Measurements from ENCODE around the gene RRP9.
"Not testable (repeated sequence)": the region's sequence is repeated elsewhere in the genome, so short reads cannot be mapped to it uniquely, and the experiment has no call there.

RRP9 gene, protein sequence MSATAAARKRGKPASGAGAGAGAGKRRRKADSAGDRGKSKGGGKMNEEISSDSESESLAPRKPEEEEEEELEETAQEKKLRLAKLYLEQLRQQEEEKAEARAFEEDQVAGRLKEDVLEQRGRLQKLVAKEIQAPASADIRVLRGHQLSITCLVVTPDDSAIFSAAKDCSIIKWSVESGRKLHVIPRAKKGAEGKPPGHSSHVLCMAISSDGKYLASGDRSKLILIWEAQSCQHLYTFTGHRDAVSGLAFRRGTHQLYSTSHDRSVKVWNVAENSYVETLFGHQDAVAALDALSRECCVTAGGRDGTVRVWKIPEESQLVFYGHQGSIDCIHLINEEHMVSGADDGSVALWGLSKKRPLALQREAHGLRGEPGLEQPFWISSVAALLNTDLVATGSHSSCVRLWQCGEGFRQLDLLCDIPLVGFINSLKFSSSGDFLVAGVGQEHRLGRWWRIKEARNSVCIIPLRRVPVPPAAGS

DNA sequence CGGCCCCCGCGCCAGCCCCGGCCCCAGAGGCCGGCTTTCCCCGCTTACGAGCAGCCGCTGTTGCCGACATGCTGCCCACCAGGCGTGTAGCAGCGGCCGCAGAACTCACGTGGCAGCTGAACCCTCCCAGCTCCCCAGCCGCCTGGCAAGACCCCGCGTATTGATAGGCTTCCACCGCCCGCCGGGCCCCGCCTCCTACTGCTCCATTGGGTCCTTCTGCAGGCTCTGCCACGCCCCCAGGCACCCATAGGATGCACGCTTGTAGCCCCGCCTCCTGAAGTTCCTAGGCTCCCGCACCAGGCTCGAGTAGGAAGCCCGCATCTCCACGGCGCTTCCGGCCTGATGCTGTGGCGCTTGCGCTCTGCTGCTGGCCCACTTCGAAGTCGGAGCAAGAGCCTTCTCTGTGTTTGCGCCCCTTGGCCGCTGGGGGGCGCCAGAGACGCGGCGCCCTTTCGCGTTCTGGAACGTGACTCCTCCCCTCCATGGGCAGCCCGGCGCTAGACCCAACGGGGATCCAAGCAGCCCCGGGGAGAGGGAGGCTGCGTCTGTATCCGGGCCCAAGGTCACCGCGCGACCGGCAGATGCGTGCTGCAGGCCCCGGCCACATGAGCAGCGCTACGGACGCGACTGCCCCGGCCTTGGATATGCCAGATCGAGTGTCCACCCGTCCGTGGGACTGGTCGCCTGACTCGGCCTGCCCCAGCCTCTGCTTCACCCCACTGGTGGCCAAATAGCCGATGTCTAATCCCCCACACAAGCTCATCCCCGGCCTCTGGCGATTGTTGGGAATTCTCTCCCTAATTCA is at the start of gene RRP9, which contains the start of gene PARP3:
Gene RRP9 (minus strand): TSS at position 107 of the 805 bp plus-strand sequence. CDS start 37 bp downstream, at position 70.
Gene PARP3 (plus strand): TSS at position 566 of the 805 bp plus-strand sequence. CDS start 993 bp downstream, outside the sequence.
- peak; percentile 91 for DNase-seq

DNA sequence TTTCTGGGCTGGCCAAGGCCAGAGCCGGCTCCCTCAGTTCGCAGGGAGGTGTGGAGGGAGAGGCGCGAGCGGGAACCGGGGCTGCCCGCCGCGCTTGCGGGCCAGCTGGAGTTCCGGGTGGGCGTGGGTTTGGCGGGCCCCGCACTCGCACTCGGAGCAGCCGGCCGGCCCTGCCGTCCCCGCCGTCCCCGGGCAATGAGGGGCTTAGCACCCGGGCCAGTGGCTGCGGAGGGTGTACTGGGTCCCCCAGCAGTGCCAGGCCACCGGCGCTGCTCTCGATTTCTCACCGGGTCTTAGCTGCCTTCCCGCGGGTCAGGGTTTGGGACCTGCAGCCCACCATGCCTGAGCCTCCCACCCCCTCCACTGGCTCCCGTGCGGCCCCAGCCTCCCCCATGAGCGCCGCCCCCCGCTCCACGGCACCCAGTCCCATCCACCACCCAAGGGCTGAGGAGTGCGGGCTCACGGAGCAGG is 48.8 kb upstream of the RRP9 start:
- not testable (repeated sequence) for DNase-seq

DNA sequence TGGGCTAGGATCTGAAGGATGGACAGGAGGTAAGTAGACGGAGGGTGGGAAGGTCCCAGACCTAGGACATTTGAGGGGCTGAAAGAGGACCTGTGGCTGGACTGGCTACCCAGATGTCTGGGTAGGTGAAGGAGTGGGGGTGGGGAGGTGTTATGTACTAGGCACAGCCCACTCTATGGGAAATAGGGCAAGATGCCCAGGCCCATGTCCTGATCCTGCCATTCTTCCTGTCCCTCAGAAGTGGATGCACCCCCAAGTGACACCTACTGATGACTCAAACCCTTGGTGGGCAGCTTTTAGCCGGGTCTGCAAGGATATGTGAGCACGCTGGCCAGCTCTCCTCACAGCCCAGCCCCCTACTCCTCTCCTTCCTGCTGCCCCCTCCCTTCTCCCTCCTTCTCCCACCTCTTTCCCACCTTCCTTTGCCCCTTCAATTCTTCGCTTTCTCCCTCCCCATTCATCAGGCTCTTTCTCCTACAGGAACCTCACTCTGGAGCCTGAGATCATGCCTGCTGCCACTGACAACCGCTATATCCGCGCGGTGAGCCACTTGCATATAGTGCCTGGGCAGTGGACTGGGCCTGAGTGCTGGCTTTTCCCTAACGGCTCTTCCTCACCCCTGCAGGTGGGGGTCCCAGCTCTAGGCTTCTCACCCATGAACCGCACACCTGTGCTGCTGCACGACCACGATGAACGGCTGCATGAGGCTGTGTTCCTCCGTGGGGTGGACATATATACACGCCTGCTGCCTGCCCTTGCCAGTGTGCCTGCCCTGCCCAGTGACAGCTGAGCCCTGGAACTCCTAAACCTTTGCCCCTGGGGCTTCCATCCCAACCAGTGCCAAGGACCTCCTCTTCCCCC is 46.8 kb upstream of the RRP9 start:
- no peak for DNase-seq

DNA sequence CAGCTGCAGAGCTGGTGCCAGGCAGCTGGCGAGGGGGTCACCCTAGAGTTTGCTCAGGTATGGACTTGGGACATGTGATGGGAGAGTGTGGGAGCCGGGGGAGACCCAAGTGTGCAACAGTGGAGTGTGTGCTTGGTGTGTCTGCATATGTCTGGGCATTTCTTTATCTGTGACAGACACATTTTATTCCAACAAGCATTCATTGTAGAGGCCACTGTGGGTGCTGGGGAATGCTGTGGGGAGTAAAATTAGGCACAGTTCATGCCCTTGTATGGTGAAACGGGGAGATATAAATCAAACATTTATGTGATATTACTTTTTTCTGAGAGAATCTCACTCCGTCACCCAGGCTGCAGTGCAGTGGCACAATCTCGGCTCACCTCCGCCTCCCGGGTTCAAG is 45.9 kb upstream of the RRP9 start:
- DNase-seq, result no peak

DNA sequence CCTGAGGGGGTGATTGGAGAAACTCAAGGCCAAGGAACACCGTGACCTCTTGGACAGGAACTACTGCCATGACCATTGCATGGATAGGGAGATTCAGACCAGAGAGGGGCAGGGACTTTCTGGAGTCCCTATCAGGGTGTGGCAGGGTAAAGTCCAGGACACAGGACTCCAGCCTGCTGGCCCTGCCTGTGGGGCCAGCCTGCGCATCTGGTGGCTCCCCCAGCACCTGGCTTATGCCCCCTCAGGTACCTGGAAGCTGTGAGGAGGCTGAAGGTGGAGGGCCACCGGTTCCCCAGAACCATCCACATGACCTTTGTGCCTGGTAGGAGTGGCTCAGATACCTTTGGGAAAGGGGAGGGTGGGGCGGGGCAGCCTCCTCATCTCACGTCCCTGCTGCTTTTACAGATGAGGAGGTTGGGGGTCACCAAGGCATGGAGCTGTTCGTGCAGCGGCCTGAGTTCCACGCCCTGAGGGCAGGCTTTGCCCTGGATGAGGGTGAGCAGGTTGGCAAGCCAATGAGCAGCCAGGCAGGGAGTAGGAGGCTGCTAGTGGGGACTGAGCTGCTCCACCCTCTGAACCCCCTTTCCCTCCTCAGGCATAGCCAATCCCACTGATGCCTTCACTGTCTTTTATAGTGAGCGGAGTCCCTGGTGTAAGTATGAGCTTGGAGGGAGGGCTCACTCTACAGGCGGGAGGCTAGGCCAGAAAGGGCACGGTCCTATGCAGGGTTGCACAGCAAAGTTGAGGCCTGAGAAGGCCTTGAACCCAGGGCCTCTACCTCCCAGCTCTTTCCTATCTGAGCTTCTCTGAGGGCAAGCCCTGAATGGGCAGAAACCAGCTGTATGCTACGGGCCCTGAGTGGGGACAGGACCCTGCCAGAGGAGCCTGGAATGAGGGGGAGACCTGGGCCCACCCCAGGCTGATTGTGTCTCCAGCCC is 44.6 kb upstream of the RRP9 start:
- DNase-seq, result no peak

DNA sequence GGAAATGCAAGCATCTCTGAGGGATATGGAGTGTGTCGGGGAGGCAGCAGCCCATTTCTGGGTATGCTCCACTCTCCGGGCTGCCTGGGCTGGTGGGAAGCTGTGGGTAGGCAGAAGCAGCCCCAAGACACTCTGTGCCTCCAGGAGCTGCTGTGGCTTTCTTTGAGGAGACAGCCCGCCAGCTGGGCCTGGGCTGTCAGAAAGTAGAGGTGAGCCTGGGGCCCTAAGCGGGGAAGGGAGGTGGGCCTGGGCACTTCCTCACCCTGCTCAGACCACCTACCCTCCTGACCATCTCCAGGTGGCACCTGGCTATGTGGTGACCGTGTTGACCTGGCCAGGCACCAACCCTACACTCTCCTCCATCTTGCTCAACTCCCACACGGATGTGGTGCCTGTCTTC is 43.4 kb upstream of the RRP9 start:
- DNase-seq, result no peak

DNA sequence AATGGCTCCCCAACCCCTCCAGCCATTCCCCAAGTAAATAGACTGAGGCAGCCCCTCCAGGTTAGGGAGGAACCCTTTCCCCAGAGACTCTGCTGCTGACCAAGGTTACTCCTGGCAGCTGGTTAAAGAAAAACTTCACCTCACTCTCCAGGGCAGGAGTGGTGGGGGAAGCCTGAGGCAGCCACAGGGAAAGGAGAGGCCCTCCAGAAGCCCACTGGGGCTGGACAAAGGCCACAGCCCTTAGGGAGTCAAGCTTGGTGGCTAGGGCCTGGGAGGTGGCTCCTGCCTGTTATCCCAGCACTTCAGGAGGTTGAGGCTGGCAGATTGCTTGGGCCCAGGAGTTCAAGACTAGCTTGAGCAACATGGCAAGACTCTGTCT is 42.6 kb upstream of the RRP9 start:
- DNase-seq, result no peak

DNA sequence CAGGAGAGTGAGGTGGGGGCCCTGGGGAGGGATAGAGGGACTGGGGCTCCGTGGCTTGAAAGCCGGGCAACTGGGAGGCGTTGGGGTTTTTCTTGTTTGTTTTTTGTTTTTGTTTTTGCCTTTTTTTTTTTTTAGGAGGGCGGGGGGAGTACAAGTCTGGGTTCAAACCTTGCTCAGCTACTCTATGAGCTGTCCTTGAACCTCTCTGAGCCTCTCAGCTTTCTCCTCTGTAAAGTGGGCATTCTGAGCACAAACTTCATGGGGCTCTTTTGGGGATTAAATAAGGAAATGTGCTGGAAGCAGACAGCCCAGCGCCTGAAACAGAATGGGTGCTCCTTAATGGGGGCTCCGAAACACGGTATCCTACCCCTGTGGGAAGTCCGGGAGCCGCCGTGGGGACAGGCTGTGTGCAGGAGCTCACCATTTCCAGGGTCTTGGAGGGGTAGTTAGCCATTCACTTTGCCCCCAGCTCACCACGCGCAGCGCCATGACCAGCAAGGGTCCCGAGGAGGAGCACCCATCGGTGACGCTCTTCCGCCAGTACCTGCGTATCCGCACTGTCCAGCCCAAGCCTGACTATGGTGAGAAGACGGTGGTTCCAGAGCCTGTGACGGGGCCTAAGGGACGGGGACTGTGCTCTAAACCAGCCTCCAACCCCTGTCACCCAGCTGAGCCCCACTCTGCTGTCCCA is 42.0 kb upstream of the RRP9 start:
- no peak for DNase-seq

DNA sequence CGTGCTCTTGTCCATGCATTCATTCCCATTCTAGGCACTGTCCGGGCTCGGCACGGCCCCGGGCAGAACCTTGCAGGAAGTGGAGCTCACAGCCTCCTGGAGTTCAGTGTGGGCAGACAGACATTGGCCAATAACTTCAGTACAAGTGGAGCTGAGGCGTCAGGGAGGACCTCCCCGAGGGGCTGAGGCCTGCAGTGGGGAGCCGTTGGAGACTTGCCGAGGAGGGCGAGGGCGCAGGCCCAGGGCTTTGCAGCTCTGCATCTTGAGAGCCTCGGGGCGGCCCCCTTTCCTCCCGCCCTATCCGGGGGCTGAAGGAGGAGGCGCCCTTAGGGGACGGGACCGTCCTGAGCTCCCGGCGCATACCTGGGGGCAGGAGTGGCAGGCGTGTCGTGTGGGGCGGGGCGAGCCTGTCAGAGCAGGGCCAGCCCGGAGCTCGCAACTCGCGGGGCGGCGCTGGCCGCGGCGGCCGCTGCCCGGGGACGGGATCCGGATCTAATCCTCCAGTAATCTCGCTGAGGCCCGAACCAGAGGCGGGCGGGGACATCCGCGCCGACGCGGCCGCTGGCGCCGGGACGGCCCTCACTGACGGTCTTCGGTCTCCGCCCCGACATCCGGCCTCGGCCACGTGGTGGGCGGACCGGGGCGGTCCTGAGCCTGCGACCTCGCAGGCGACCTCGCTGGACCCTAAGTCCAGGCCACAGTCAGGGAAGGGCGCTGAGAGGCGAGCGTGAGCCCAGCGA is 41.3 kb upstream of the RRP9 start, which contains the start of gene ACY1:
Gene ACY1 (plus strand): TSS at position 698 of the 740 bp plus-strand sequence. CDS start 530 bp downstream, outside the sequence.
- DNase-seq, result no peak

DNA sequence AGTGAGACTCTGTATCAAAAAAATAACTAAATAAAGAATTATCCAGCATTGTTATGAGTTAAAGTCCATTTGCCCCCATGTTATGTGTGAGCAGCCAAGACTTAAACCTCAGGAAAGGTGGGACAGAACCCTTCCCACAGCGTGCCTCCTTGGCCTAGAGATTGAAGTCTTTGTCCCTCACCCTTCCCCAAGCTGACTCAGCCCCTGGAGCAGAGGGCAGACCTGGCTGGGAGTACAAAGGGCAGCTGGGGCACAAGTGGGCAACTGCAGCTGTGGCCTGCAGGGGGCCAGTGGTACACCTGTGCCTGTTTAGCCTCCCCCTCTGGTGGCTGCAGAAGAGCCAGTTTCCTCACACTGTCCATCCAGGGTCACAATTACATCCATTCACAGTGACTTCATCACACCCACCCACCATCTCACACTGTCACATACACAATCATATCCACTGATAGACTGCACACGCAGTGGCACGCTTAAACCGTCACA is 40.7 kb upstream of the RRP9 start:
- no peak for DNase-seq

DNA sequence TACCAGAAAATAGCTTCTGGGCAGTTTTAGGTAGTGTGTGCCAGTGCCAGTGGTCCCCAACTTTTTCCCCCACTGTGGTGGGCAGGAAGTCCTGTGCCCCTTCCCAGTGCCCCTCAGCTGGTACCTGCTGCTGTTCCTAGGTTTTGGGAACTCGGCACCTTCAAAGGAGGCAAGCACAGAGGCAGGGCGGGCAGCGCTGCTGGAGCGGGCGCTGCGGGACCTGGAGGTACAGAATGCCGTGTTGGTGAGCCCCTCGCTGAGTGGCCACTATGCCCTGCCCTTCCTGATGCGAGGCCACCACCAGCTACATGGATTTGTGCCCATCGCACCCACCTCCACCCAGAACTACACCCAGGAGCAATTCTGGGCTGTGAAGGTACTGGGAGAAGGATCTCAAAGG is 38.5 kb upstream of the RRP9 start:
- DNase-seq, result no peak

DNA sequence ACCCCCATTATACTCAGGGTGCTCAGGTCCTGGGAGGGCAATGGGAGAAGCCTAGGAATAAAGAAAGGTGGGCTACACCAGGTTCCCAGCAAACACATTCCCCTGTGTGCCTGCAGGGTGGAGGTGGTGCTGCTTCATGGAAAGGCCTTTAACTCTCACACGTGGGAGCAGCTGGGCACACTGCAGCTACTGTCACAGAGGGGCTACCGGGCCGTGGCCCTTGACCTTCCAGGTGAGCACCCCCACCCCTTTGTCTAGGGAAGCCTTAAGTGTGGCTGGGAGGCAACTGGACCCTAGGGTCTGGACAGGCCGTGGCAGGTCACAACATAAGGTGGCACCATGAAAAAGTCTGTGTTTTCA is 36.4 kb upstream of the RRP9 start:
- no peak for DNase-seq

DNA sequence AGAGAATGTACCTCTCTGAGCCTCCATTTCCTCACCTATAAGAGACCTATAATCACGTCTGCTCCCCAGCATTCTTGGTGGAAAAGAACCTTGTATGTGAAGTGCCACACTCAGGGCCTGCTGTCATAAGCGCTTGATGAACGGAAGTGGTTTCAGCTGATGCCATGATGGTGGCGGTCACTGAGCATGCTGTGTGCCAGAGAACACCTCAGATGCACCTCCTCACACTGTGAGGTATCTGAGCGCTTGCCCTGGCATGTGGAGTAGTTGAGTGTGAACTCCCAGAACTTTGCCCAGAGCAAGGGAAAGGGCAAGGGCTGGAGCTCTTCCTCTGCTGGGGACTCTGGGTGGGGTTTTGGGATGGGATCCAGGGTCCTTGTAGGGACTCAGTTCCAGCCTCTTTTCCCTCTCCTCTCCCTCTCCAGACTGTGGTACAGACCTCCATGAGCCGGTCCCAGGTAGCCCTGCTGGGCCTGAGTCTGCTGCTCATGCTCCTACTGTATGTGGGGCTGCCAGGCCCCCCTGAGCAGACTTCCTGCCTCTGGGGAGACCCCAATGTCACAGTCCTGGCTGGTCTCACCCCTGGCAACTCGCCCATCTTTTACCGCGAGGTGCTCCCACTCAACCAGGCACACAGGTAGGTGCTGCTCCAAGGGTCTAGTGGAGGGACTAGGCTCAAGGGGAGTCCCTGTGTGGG is 35.9 kb upstream of the RRP9 start:
- no peak for DNase-seq

DNA sequence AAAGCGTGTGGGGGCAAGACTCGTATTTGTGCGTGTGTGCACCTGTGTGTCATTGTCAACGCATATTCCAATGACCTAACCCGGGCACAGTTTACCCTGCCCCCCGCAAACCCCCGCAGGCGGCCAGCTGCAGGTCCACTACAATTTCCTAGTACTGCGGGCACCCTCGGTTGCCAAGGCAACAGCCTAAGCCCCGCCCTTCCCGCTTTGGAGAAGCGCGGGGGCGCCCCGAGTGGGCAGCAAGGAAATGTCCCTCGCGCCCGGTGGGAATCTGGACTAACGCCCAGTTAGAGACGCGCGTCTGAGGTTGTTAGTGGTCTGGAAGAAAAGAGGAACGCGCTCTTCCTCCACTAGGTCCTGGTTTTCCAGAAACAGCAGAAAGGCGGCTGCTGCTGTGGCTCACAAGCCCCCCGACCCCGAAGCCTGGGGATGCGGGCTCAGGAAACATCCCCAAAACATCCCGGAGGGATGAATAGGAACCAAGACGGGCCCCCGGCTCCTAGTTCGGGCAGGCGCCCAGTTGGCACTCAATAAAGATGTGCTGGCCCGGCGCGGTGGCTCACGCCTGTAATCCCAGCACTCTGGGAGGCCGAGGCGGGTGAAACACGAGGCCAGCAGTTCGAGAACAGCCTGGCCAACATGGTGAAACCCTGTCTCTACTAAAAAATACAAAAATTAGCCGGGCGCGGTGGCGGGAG is 34.3 kb upstream of the RRP9 start:
- no peak for DNase-seq

DNA sequence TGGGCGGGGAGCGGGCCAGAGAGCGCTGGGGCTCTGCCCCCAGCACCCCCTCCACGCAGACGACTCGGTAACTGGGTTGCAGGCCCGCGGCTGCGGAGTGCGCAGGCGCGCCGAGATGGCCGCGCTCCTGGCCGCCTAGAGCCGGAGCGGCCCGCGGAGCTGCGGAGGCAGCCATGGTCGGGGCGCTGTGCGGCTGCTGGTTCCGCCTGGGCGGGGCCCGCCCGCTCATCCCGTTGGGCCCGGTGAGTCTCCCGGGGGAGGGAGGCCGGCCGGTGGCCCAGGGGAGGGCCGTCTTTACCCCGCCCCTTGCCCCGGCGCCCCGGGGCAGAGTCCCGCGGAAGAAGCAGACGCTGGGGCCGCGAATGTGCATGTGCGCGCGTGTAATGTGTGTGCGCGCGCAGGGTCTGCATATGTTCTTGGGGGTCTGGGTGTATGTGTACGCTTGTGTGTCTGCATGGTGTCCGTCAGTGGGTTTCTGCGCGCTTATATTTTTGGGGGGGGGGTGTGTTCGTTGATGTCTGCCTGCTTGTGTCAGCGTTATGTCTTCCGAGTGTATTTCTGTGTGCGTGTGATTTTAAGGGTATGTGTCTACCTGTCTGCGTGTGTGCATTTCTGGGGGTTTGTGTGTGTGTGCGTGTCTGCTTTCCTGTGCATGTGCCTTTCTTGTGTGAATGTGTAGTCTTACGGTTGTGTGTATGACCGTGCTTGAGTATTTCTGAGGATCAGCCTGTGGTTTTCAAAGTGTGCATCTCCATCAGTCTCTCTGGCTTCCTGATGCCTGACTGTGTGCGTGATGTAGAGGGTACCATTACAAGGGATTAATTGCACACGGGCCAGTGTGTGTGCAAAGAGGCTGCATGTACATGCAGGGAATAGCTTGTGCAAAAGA is 33.5 kb upstream of the RRP9 start, which contains the start of gene ABHD14A:
Gene ABHD14A (plus strand): TSS at position 102 of the 889 bp plus-strand sequence. CDS start 72 bp downstream, at position 174.
- no peak for DNase-seq

DNA sequence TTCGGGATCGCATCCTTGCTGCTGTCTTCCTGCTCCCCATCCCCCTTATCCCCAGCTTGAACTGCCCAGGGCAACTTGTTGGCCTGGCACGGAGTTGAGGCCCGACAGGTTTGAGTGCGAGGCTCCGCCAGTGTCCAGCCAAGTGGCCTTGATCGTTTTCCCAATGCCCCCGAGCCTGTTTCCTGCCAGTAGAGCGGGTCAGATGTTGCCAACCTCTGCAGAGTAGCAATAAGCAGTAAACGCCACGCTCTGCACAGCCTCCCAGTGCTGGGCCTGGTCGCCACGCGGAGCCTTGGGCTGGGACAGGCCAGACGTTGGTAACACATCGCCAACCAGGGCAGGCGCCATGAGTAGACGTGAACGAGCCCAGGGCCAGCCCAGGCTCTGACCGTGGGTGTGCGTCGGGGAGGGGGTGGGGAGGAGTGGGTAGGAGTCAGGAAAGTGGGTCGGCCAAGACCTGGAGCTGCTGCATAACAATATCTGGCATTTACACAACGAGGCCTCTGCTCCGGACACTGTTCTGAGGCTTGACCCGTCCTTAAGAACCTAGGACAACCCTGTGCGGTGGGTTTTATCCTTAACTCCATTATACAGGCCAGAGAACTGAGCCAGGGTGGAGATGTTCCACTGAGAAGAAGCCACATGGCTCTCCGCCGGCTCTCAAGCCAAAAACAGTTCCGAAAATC is 32.7 kb upstream of the RRP9 start:
- DNase-seq, result no peak

DNA sequence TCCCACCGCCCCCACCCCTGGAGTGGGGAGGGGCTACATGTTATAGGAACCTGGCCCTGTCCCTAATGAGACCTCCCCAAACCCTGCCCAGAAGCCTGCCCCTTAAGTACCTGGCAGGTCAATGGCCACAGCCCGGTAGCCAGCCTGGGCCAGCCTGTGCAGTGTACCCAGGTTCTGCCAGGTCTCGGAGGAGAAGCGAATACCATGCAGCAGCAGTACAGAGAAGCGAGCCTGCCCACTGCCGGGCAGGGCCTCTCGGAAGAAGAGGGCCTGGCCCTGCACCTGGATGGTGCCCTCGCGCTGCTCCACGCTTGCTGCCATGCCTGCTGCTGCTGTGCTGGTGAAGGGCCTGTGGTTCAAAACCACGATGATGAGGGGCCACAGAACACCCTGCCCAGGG is 29.6 kb upstream of the RRP9 start:
- DNase-seq, result no peak

All from NCI-H2107 (cell line).